HUDEP-2 (cell line): ENCODE data around the gene CDK6.

Experiments
- DNase-seq, 76 experiments: peaks; one replicate each; lab custom pipeline; 2025; ENCODE audit not compliant: unreplicated experiment in 76 of 76; lab: John Stamatoyannopoulos, UW

The CDK6 gene

GRCh38 chr7:92655346-92655884 is 181.0 kb downstream of the CDK6 start:
- no peak for DNase-seq

GRCh38 chr7:92653136-92653535 is 183.2 kb downstream of the CDK6 start:
- no peak for DNase-seq

- DNase-seq = no peak
These were observed 183.8 kb downstream of the CDK6 start for GRCh38 chr7:92652536-92652935.

DNA sequence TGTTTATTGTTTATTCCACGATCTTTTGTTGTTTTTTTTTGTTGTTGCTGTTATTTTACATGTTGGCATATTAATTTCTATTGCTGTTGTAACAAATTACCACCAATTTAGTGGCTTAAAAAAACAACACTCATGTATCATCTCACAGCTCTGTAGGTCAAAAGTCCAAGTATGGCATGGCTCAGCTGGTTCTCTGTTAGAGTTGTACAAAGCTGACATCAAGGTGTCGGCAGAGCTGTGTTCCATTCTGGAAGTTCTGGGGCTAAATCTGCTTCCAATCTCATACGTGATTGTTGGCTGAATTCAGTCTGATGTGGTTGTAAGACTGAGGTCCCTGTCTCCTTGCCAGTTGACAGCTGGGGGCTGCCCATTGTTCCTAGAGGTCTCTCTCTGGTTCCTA is 186.0 kb downstream of the CDK6 start:
- no peak for DNase-seq

- no peak for DNase-seq
These were observed 188.3 kb downstream of the CDK6 start for GRCh38 chr7:92648067-92648466.

- no peak for DNase-seq
These were observed 188.7 kb downstream of the CDK6 start for GRCh38 chr7:92647652-92648051.

GRCh38 chr7:92647011-92647625 is 189.3 kb downstream of the CDK6 start:
- DNase-seq = no peak

GRCh38 chr7:92645114-92646061 is 191.0 kb downstream of the CDK6 start:
- DNase-seq = peak in 1 of 76 experiments; percentile 25

DNA sequence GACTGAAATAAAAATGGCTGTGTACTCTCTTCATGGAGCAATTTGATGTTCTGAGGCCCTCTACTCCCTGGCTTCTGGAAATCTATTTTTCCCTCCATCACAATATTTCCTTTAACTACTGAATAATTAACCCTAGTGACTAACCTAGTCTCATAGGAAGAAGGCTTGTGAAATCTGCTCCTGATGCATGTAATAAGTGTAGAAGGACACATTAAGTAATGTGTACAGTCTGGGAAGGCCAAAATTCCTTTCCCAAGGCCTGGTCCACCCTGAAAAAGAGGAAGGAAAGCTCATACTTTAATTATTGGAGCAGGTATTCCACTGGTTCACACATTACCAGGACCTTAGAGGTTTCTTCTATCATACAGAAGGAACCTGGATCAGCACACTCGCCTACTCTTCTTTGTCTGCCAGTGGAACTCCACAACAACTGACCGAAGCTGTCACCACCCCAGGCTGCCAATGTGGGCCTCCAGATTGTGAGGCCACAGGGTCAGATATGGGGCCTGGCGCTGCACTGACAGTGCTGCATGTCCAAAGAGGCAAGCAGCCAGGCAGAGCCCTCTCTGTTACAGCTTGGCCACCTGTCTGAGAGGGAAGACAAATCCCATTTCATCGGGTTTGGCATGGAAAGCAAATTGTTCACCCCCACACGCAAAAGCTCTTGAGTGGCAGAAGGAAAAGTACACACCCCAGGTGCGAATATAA is 191.8 kb downstream of the CDK6 start:
- DNase-seq = peak in 16 of 76 experiments; percentile 1 to 71 (median 38)

DNA sequence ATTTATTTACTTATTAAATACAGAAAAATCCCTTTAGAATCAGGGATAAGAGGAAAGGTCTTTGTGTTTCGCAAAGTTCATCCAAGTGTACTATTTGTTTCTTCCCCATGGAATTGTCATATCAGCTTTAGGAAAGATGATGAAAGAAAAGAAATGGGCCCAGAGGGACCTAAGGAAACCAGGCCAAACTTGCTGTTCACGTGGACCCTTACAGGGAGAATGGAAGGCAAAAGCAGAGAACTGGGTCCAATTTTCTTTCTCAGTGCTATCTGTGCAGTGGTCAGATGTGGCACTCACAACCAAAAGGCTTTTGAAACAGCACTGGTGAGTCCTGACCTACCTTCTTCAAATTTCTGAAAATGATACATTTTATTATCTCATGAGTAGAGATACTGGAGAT is 192.6 kb downstream of the CDK6 start:
- no peak for DNase-seq

DNA sequence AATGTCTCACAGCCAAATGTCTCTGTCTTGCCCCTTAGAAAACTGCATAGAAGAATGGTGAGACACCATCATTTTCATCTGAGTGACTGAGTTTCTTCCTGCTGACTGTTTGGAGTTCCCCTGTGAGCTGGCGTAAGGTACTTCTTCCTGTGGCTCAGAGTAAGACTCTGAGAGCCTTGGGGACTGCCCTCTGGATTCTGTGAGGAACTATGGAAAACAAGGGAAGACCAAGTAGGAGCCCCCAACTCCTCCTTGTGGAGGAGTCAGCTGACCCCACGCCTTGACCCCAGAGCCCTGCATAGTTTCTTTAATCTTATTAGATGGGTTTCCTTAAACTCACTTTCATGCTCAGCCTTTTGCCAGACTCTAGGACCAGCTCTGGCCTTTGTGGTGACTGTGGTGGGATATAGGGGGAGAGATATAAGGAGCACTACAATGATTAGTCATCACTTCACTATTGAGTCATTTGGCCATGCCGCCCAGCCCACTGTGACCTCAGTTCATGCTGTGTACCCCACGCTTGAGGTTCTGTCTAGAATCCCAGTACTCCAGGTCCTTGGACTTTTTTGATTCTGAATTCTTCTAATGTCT is 194.4 kb downstream of the CDK6 start:
- DNase-seq = peak in 4 of 76 experiments; percentile 10 to 29 (median 21)

- DNase-seq = no peak
These were observed 196.4 kb downstream of the CDK6 start for GRCh38 chr7:92639966-92640365.

DNA sequence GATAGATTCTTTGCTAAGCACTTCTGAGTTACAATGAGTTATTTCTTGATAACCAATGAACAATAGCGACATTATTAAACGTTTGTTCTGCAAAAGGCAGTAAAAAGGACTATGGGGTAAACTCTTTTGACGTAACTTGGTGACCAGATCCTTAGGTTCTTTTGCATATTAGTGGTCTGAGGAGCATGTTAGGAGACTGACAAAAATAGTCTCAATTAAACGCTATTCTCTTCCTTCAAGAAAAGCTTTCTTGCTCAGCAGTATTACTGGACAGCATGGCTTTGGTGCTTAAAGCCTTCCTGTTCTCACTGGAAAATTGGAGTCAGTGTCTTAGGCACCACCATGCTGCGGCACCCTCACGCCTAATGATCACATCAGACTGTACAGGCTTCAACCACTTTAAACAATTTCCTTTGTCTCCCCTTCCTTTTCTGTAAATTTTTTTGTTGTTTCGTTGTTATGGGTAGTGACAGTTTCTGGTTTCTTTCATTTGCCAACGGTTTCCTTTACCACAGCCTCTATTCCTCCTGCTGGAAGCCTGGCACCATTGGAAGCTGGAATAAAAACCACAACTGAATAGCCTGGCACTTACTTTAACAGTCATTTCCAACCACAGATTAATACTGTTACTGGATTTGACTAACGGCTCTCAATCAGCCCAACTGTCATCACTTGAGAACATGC is 197.0 kb downstream of the CDK6 start:
- DNase-seq = no peak

DNA sequence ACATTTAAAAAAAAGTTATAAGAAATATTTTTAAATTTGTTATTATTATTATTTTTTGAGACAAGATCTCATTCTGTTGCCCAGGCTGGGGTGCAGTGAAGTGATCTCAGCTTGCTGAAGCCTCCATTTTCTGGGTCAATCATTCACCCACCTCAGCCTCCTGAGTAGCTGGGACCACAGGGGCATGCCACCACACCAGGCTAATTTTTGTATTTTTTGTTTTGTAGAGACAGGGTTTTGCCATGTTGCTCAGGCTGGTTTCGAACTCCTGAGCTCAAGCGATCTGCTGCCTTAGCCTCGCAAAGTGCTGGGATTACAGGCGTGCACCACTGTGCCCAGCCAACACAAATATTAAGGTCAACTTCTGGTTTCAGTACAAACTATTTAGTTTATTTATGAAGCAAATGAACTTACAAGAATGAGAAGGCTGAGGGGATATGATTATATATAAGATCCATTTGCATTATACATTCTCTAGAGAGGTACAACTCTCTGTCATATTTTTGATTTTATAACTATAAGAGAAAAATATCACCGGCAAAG is 200.3 kb downstream of the CDK6 start:
- no peak for DNase-seq

- no peak for DNase-seq
These were observed 200.8 kb downstream of the CDK6 start for GRCh38 chr7:92635538-92635937.

GRCh38 chr7:92634924-92635519 is 201.4 kb downstream of the CDK6 start:
- no peak for DNase-seq

GRCh38 chr7:92634205-92634604 is 202.2 kb downstream of the CDK6 start:
- DNase-seq = no peak

DNA sequence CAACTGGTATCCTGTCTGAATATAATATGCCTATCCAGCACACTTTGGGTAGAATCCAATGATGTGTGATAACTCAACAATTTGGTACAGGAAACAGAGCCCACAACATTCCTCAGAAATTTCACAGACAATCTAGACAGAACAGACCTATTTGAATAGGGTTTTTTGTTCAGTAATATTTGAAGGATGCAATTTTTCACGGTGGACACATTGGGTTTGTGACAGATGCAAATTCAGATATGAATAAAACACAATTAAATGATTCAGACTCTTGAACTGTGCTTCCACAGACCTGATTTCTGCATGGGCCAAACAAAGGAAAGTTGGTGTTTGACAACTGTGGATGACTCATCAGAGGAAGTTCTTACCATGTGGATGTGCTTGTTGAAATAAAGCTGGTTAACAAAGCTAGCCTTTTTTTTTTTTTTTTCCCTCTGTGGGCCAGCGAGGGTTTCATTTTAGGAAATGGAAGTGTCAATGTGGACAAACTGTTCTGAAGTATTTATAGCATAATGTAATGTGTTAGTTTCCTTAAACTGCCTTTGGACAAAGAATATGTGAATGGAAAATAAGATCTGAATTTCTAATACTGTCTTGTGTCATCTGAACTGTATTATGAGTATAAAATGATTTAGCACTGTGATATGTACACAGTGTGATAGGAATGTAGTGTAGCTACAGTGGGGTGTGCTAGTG is 203.0 kb downstream of the CDK6 start:
- peak in 5 of 76 experiments; percentile 23 to 42 (median 30) for DNase-seq

DNA sequence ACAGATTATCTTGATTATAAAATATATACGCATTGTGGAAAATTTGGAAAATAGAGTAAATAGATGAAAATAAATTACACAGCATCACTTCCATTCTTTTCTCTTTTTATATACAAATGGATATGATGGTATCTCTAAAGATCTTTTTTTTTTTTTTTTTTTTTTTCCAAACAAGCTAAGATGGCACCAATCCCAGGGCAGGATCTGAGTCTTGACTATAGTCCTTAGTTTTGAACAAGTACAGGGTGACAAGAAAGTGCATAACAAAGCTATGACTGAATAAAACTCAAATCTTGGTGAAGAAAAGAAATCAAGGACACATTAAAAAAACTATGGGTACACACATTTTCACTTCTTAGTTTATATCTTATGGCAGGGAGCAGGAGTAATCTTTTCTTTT is 203.6 kb downstream of the CDK6 start:
- no peak for DNase-seq
